Neural progenitor cell (in vitro differentiated cells): ENCODE results near the gene UBR4. TPM values are rescaled to one million over a fixed set of nuclear protein-coding genes. Genes with fewer than 3 reads are reported as not detected.

Source experiments
- DNase-seq: peaks from one replicate; pipeline ENCODE4 v3.0.0-alpha.2; 2016; ENCODE audit warnings: low spot score
- H2AFZ ChIP-seq: fragments of 200-600 bp; sonication (generic); replicated peaks from 2 replicates; pipeline ENCODE4 v1.6.1; 2016; ENCODE audit warnings: antibody characterized with exemption
- H3F3A ChIP-seq: fragments of 200-600 bp; sonication (generic); 2 replicates; pipeline ENCODE4 v1.6.1; 2016; ENCODE audit warnings: antibody characterized with exemption, low read depth
- H3K27ac ChIP-seq: fragments of 200-600 bp; sonication (generic); 2 replicates; pipeline ENCODE4 v1.5.1; 2016; ENCODE audit warnings: mild to moderate bottlenecking
- H3K27me3 ChIP-seq: fragments of 200-600 bp; sonication (generic); 2 replicates; pipeline ENCODE4 v1.6.1; 2016; ENCODE audit warnings: mild to moderate bottlenecking, moderate library complexity
- H3K36me3 ChIP-seq: fragments of 200-600 bp; sonication (generic); 2 replicates; pipeline ENCODE4 v1.5.1; 2016
- H3K4me1 ChIP-seq: fragments of 200-600 bp; sonication (generic); 2 replicates; pipeline ENCODE4 v1.6.1; 2016; ENCODE audit warnings: mixed run types
- H3K4me2 ChIP-seq: fragments of 200-600 bp; sonication (generic); 2 replicates; pipeline ENCODE4 v1.6.1; 2016
- H3K4me3 ChIP-seq: fragments of 200-600 bp; sonication (generic); 2 replicates; pipeline ENCODE4 v1.5.1; 2016
- H3K79me2 ChIP-seq: fragments of 200-600 bp; sonication (generic); 2 replicates; pipeline ENCODE4 v1.6.1; 2016; ENCODE audit warnings: low read depth
- H3K9ac ChIP-seq: fragments of 200-600 bp; sonication (generic); 2 replicates; pipeline ENCODE4 v1.6.1; 2016
- H3K9me3 ChIP-seq: fragments of 200-600 bp; sonication (generic); 2 replicates; pipeline ENCODE4 v1.5.1; 2016; ENCODE audit warnings: low read depth
- H4K20me1 ChIP-seq: fragments of 200-600 bp; sonication (generic); 2 replicates; pipeline ENCODE4 v1.6.1; 2016; ENCODE audit warnings: low read depth
- H3K27ac Mint-ChIP-seq: 3 replicates; pipeline ENCODE4 v1.8.0; 2021; ENCODE audit warnings: mixed read lengths
- H3K27me3 Mint-ChIP-seq: 2 replicates; pipeline ENCODE4 v1.8.0; 2022; ENCODE audit warnings: low read depth, mild to moderate bottlenecking, inconsistent platforms, moderate library complexity, mixed read lengths; ENCODE audit not compliant: insufficient read depth
- H3K36me3 Mint-ChIP-seq: 3 replicates; pipeline ENCODE4 v1.8.0; 2021; ENCODE audit warnings: mixed read lengths
- H3K4me1 Mint-ChIP-seq: 3 replicates; pipeline ENCODE4 v1.8.0; 2021; ENCODE audit warnings: mixed read lengths
- H3K4me3 Mint-ChIP-seq: 3 replicates; pipeline ENCODE4 v1.8.0; 2021; ENCODE audit warnings: mild to moderate bottlenecking, moderate library complexity, mixed read lengths
- H3K9me3 Mint-ChIP-seq: 3 replicates; pipeline ENCODE4 v1.8.0; 2020; ENCODE audit warnings: mixed read lengths
- EZH2 ChIP-seq: fragments of 200-600 bp; sonication (generic); IDR thresholded peaks from 2 replicates; pipeline ENCODE4 v1.6.1; 2017; ENCODE audit warnings: antibody characterized with exemption, mild to moderate bottlenecking, moderate library complexity
- EZH2phosphoT487 ChIP-seq: fragments of 200-600 bp; sonication (generic); IDR thresholded peaks from 2 replicates; pipeline ENCODE4 v1.6.1; 2017; ENCODE audit warnings: antibody characterized with exemption
- total RNA-seq: library from RNA; depleted of rRNA; stranded (reverse); fragments of >200 nt; gene quantifications from 2 replicates; pipeline ENCODE4 v1.2.3, GENCODE V29; 2015; ENCODE audit warnings: low replicate concordance
- TF ChIP-seq, protein P1 (sequence below): fragments of 200-600 bp; sonication (generic); IDR thresholded peaks from 2 replicates; pipeline ENCODE4 v1.5.1; 2017; ENCODE audit warnings: antibody characterized with exemption, mild to moderate bottlenecking

UBR4 gene
- total RNA-seq, 1 donor from 2014 or later = 71.2 TPM

DNA sequence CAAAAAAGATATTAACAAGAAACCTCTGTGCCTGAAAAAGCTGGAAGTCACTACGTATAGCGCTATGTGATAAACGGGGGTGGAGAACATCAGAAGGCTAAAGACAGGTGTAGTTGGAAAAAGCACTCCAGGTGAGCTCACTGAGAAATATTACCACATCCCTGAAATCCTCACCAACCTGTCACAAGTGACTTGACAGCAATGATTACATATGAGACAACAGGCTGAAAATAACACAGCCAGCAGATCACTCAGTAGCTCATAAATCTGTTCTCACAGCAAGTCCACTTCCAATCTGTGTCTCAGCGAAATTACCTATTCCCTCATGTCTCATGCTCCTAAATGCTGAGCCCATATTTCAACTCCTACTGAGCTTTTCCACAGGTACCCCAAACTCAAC is 120.5 kb downstream of the UBR4 start:
- no peak overlapping the region for H3K4me2 ChIP-seq
- no peak overlapping the region for H3K4me3 ChIP-seq
- no peak for DNase-seq
- TF ChIP-seq, protein P1, sequence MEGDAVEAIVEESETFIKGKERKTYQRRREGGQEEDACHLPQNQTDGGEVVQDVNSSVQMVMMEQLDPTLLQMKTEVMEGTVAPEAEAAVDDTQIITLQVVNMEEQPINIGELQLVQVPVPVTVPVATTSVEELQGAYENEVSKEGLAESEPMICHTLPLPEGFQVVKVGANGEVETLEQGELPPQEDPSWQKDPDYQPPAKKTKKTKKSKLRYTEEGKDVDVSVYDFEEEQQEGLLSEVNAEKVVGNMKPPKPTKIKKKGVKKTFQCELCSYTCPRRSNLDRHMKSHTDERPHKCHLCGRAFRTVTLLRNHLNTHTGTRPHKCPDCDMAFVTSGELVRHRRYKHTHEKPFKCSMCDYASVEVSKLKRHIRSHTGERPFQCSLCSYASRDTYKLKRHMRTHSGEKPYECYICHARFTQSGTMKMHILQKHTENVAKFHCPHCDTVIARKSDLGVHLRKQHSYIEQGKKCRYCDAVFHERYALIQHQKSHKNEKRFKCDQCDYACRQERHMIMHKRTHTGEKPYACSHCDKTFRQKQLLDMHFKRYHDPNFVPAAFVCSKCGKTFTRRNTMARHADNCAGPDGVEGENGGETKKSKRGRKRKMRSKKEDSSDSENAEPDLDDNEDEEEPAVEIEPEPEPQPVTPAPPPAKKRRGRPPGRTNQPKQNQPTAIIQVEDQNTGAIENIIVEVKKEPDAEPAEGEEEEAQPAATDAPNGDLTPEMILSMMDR = no peak
- TF ChIP-seq EZH2 (no peak), EZH2phosphoT487 (no peak)
- H3K27me3 ChIP-seq = no peaks in the 10 kb centered on the region
- no peaks in the 10 kb centered on the region for H3F3A ChIP-seq
- no peak overlapping the region for H2AFZ ChIP-seq
- Mint-ChIP-seq H3K9me3 (no peaks in the 10 kb centered on the region), H3K36me3 (peaks cover 17% of the 10 kb centered on the region), H3K4me1 (no peaks in the 10 kb centered on the region), H3K27me3 (peaks cover 2% of the 10 kb centered on the region), H3K4me3 (no peak overlapping the region), H3K27ac (no peak overlapping the region)
- no peaks in the 10 kb centered on the region for H3K9me3 ChIP-seq
- H3K4me1 ChIP-seq = no peaks in the 10 kb centered on the region
- no peaks in the 10 kb centered on the region for H3K79me2 ChIP-seq
- H3K27ac ChIP-seq = no peak overlapping the region
- H3K36me3 ChIP-seq = peaks cover 5% of the 10 kb centered on the region
- no peak overlapping the region for H3K9ac ChIP-seq
- no peaks in the 10 kb centered on the region for H4K20me1 ChIP-seq

DNA sequence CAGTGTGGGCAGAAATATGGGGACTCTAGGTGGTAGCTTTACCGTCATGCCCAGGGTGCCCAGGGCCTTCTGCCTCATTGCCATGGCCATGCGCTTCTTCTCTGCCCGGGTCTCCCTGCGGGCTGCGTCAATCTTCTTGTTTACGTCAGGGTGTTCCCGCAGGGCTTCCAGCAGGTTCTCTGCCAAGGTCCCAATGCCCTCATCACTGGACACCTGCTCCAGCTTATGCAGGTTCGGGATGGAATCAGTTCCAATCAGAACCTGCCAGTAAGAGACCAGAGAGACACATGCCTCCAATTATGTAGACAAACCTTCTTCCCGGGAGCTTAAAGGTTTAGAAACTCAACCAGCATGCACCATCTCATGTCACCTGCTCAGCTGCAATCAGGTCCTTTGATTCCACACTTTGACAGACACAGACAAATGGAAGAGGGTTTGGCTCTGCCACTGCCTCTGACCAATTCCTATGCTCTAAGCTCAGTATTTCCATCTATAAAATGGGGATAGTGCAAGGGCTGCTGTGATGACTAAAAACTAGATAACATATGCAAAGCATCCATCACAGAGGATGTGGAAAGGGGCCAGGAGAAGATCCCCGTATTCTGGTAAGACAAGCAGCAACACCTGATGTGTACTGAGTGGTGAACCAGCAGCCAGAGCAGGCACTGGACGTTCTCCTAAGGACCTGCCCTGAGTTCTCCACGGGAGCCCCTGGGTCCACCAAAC is 121.2 kb downstream of the UBR4 start:
- Histone ChIP-seq H3K79me2 (no peaks in the 10 kb centered on the region), H3K4me1 (no peaks in the 10 kb centered on the region), H4K20me1 (no peaks in the 10 kb centered on the region), H3F3A (no peaks in the 10 kb centered on the region), H3K9ac (no peak overlapping the region), H3K4me2 (no peak overlapping the region), H2AFZ (no peak overlapping the region), H3K36me3 (peaks cover 5% of the 10 kb centered on the region), H3K9me3 (no peaks in the 10 kb centered on the region), H3K27me3 (no peaks in the 10 kb centered on the region), H3K27ac (no peak overlapping the region), H3K4me3 (no peak overlapping the region)
- Mint-ChIP-seq H3K27me3 (peaks cover 2% of the 10 kb centered on the region), H3K9me3 (no peaks in the 10 kb centered on the region), H3K4me3 (no peak overlapping the region), H3K27ac (no peak overlapping the region), H3K36me3 (peaks cover 20% of the 10 kb centered on the region), H3K4me1 (no peaks in the 10 kb centered on the region)
- TF ChIP-seq, protein P1 = no peak
- TF ChIP-seq EZH2 (no peak), EZH2phosphoT487 (no peak)
- no peak for DNase-seq

GRCh38 chr1:19087737-19088594 is 122.1 kb downstream of the UBR4 start:
- H3K27ac Mint-ChIP-seq = no peak overlapping the region
- H3K9ac ChIP-seq = no peak overlapping the region
- H3K27ac ChIP-seq = no peak overlapping the region
- no peak overlapping the region for H3K4me2 ChIP-seq
- H3K36me3 Mint-ChIP-seq = peaks cover 19% of the 10 kb centered on the region
- H2AFZ ChIP-seq = no peak overlapping the region
- DNase-seq = no peak
- no peak overlapping the region for H3K4me3 ChIP-seq
- no peaks in the 10 kb centered on the region for H3K27me3 ChIP-seq
- H3F3A ChIP-seq = no peaks in the 10 kb centered on the region
- TF ChIP-seq EZH2phosphoT487 = no peak
- no peak for TF ChIP-seq EZH2
- TF ChIP-seq, protein P1 = no peak
- H3K4me1 ChIP-seq = no peaks in the 10 kb centered on the region
- H3K79me2 ChIP-seq = no peaks in the 10 kb centered on the region
- no peak overlapping the region for H3K4me3 Mint-ChIP-seq
- H3K4me1 Mint-ChIP-seq = no peaks in the 10 kb centered on the region
- H3K9me3 ChIP-seq = no peaks in the 10 kb centered on the region
- H3K36me3 ChIP-seq = peaks cover 5% of the 10 kb centered on the region
- H4K20me1 ChIP-seq = no peaks in the 10 kb centered on the region
- H3K9me3 Mint-ChIP-seq = no peaks in the 10 kb centered on the region
- H3K27me3 Mint-ChIP-seq = peaks cover 2% of the 10 kb centered on the region
